AG10803 (cell line): ENCODE measurements around the gene STARD13.

ENCODE experiments used
- DNase-seq: peaks from one replicate; pipeline ENCODE4 v3.0.0; 2010; ENCODE audit warnings: low read depth
- H3K4me3 ChIP-seq: 2 replicates; pipeline ENCODE4 v1.5.1; 2011; ENCODE audit warnings: mild to moderate bottlenecking, low read length, control low read depth
- TF ChIP-seq, protein P1 (sequence below): conservative IDR thresholded peaks from 2 replicates; pipeline ENCODE4 v1.5.1; 2011; ENCODE audit warnings: mild to moderate bottlenecking, low read length, control low read depth, inconsistent platforms

STARD13 gene

GRCh38 chr13:33158816-33159215, 126.7 kb downstream of the STARD13 start:
- no peak for DNase-seq
- TF ChIP-seq, protein P1, sequence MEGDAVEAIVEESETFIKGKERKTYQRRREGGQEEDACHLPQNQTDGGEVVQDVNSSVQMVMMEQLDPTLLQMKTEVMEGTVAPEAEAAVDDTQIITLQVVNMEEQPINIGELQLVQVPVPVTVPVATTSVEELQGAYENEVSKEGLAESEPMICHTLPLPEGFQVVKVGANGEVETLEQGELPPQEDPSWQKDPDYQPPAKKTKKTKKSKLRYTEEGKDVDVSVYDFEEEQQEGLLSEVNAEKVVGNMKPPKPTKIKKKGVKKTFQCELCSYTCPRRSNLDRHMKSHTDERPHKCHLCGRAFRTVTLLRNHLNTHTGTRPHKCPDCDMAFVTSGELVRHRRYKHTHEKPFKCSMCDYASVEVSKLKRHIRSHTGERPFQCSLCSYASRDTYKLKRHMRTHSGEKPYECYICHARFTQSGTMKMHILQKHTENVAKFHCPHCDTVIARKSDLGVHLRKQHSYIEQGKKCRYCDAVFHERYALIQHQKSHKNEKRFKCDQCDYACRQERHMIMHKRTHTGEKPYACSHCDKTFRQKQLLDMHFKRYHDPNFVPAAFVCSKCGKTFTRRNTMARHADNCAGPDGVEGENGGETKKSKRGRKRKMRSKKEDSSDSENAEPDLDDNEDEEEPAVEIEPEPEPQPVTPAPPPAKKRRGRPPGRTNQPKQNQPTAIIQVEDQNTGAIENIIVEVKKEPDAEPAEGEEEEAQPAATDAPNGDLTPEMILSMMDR: no peak
- no peak overlapping the region for H3K4me3 ChIP-seq

DNA sequence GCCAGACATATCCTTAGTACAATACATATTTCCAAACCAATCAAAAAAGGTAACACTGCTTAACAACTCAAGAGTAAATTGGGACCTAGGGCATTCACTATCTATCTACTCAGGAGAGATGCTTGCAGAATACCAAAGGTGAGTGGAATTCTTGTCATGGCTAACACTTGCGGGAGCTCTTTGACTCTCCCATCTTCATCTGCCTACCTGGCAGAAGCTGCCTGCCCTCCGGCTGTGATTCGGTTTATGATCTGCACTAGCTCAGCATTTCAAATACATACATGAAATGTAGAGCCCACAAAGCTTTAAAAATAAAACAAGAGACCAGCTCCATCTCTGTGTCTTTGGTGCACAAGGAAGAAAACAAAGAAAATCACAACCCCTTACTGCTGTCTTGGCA, 127.3 kb downstream of the STARD13 start:
- TF ChIP-seq, protein P1: no peak
- H3K4me3 ChIP-seq: no peak overlapping the region
- no peak for DNase-seq

GRCh38 chr13:33154911-33155310, 130.6 kb downstream of the STARD13 start:
- TF ChIP-seq, protein P1: no peak
- DNase-seq: no peak
- no peak overlapping the region for H3K4me3 ChIP-seq

- TF ChIP-seq, protein P1: no peak
- DNase-seq: no peak
- no peak overlapping the region for H3K4me3 ChIP-seq
Measured at GRCh38 chr13:33153421-33154404, 131.8 kb downstream of the STARD13 start.

- no peak for DNase-seq
- TF ChIP-seq, protein P1: no peak
- no peak overlapping the region for H3K4me3 ChIP-seq
Measured at GRCh38 chr13:33152389-33152788, 133.2 kb downstream of the STARD13 start.

GRCh38 chr13:33150662-33151061, 134.9 kb downstream of the STARD13 start:
- TF ChIP-seq, protein P1: no peak
- no peak overlapping the region for H3K4me3 ChIP-seq
- no peak for DNase-seq

- DNase-seq: no peak
- TF ChIP-seq, protein P1: no peak
- no peak overlapping the region for H3K4me3 ChIP-seq
Measured at GRCh38 chr13:33150126-33150525, 135.4 kb downstream of the STARD13 start.
